ENCODE data around the gene ADGRB3. TPM values are rescaled to one million over a fixed set of nuclear protein-coding genes. Genes with fewer than 3 reads are reported as not detected.
"Not testable (repeated sequence)": the region's sequence is repeated elsewhere in the genome, so short reads cannot be mapped to it uniquely, and the experiment has no call there.

The ADGRB3 gene
- polyA plus RNA-seq, 3 donors from 2014 or later, result not detected

- H3K9me3 Mint-ChIP-seq, result peaks cover 6 to 28% (median 10%) of the 10 kb centered on the region in 6 donors
- no peak overlapping the region for H3K4me3 Mint-ChIP-seq
- H3K4me1 Mint-ChIP-seq, result no peaks in the 10 kb centered on the region
- no peak overlapping the region for H3K27ac Mint-ChIP-seq
- peaks cover 2 to 3% (median 2%) of the 10 kb centered on the region in 3 donors for H3K27me3 Mint-ChIP-seq (ENCODE audit: low read depth in 3 of 3)
- H3K36me3 Mint-ChIP-seq, result peaks cover 0 to 3% (median 0%) of the 10 kb centered on the region in 3 donors
- no peak for DNase-seq
These were observed 781.7 kb downstream of the ADGRB3 start for GRCh38 chr6:69416776-69417175.

GRCh38 chr6:69421269-69421668 lies 786.2 kb downstream of the ADGRB3 start:
- Mint-ChIP-seq H3K4me1 (no peaks in the 10 kb centered on the region), H3K4me3 (no peak overlapping the region), H3K27ac (no peak overlapping the region), H3K36me3 (peaks cover 0 to 3% (median 0%) of the 10 kb centered on the region in 3 donors), H3K9me3 (peaks cover 6 to 26% (median 10%) of the 10 kb centered on the region in 6 donors), H3K27me3 (ENCODE audit: low read depth in 3 of 3) (peaks cover 2 to 3% (median 2%) of the 10 kb centered on the region in 3 donors)
- no peak for DNase-seq

- Mint-ChIP-seq H3K27ac (no peak overlapping the region), H3K9me3 (peaks cover 6 to 27% (median 9%) of the 10 kb centered on the region in 6 donors), H3K4me1 (no peaks in the 10 kb centered on the region), H3K36me3 (peaks cover 0 to 3% (median 0%) of the 10 kb centered on the region in 3 donors), H3K4me3 (no peak overlapping the region), H3K27me3 (ENCODE audit: low read depth in 3 of 3) (peaks cover 2 to 3% (median 2%) of the 10 kb centered on the region in 3 donors)
- no peak for DNase-seq
These were observed 786.9 kb downstream of the ADGRB3 start for GRCh38 chr6:69422020-69422419.

GRCh38 chr6:69422475-69422874 lies 787.4 kb downstream of the ADGRB3 start:
- peaks cover 0 to 3% (median 0%) of the 10 kb centered on the region in 3 donors for H3K36me3 Mint-ChIP-seq
- no peak overlapping the region for H3K4me3 Mint-ChIP-seq
- H3K9me3 Mint-ChIP-seq, result peaks cover 6 to 22% (median 9%) of the 10 kb centered on the region in 6 donors
- no peak for DNase-seq
- no peak overlapping the region for H3K27ac Mint-ChIP-seq
- H3K4me1 Mint-ChIP-seq, result no peaks in the 10 kb centered on the region
- H3K27me3 Mint-ChIP-seq (ENCODE audit: low read depth in 3 of 3), result peaks cover 2 to 3% (median 2%) of the 10 kb centered on the region in 3 donors

- Mint-ChIP-seq H3K4me1 (no peaks in the 10 kb centered on the region), H3K27ac (no peak overlapping the region), H3K36me3 (no peaks in the 10 kb centered on the region), H3K9me3 (peaks cover 2 to 14% (median 6%) of the 10 kb centered on the region in 6 donors), H3K4me3 (no peak overlapping the region), H3K27me3 (ENCODE audit: low read depth in 3 of 3) (no peaks in the 10 kb centered on the region)
- DNase-seq, result no peak
These were observed 788.7 kb downstream of the ADGRB3 start for GRCh38 chr6:69423785-69424184.

- Mint-ChIP-seq H3K36me3 (no peaks in the 10 kb centered on the region), H3K4me3 (no peak overlapping the region)
- DNase-seq, result no peak
These were observed 789.5 kb downstream of the ADGRB3 start for GRCh38 chr6:69424581-69424980.

GRCh38 chr6:69427882-69428281 lies 792.8 kb downstream of the ADGRB3 start:
- Mint-ChIP-seq H3K4me3 (no peak overlapping the region), H3K9me3 (peaks cover 4 to 21% (median 6%) of the 10 kb centered on the region in 6 donors), H3K27me3 (ENCODE audit: low read depth in 3 of 3) (no peaks in the 10 kb centered on the region), H3K36me3 (no peaks in the 10 kb centered on the region), H3K27ac (no peak overlapping the region), H3K4me1 (no peaks in the 10 kb centered on the region)
- no peak for DNase-seq

More at GRCh38 chr6:69424581-69424980, 789.5 kb downstream of the ADGRB3 start:
- Mint-ChIP-seq H3K4me1 (no peaks in the 10 kb centered on the region), H3K27me3 (ENCODE audit: low read depth in 3 of 3) (no peaks in the 10 kb centered on the region), H3K27ac (no peak overlapping the region), H3K9me3 (peaks cover 3 to 14% (median 5%) of the 10 kb centered on the region in 6 donors)

GRCh38 chr6:69432168-69432567 lies 797.1 kb downstream of the ADGRB3 start:
- H3K36me3 Mint-ChIP-seq; H3K4me1 Mint-ChIP-seq; H3K4me3 Mint-ChIP-seq; H3K27ac Mint-ChIP-seq; DNase-seq; H3K27me3 Mint-ChIP-seq (ENCODE audit: low read depth in 3 of 3): not testable (repeated sequence)
- peaks cover 2 to 14% (median 7%) of the 10 kb centered on the region in 6 donors for H3K9me3 Mint-ChIP-seq

GRCh38 chr6:69433116-69433515 lies 798.0 kb downstream of the ADGRB3 start:
- H3K27ac Mint-ChIP-seq; H3K4me1 Mint-ChIP-seq; DNase-seq; H3K36me3 Mint-ChIP-seq; H3K4me3 Mint-ChIP-seq; H3K27me3 Mint-ChIP-seq (ENCODE audit: low read depth in 3 of 3): not testable (repeated sequence)
- peaks cover 2 to 14% (median 7%) of the 10 kb centered on the region in 6 donors for H3K9me3 Mint-ChIP-seq

- no peak overlapping the region for H3K27ac Mint-ChIP-seq
- peaks cover 0 to 19% (median 7%) of the 10 kb centered on the region in 6 donors for H3K9me3 Mint-ChIP-seq
- H3K27me3 Mint-ChIP-seq (ENCODE audit: low read depth in 3 of 3), result peaks cover 0 to 3% (median 2%) of the 10 kb centered on the region in 3 donors
- no peaks in the 10 kb centered on the region for H3K4me1 Mint-ChIP-seq
- H3K4me3 Mint-ChIP-seq, result no peak overlapping the region
- DNase-seq, result no peak
- no peaks in the 10 kb centered on the region for H3K36me3 Mint-ChIP-seq
These were observed 803.0 kb downstream of the ADGRB3 start for GRCh38 chr6:69438113-69438512.
